KG1 (cell line): Measurements from ENCODE around the gene IGFBPL1.
"Not testable (repeated sequence)": the region's sequence is repeated elsewhere in the genome, so short reads cannot be mapped to it uniquely, and the experiment has no call there.

ENCODE experiments used
- DNase-seq: peaks from one replicate; lab custom pipeline; 2025; lab: John Stamatoyannopoulos, UW

Gene IGFBPL1

GRCh38 chr9:38380230-38380871 lies 43.9 kb downstream of the IGFBPL1 start:
- no peak for DNase-seq

DNA sequence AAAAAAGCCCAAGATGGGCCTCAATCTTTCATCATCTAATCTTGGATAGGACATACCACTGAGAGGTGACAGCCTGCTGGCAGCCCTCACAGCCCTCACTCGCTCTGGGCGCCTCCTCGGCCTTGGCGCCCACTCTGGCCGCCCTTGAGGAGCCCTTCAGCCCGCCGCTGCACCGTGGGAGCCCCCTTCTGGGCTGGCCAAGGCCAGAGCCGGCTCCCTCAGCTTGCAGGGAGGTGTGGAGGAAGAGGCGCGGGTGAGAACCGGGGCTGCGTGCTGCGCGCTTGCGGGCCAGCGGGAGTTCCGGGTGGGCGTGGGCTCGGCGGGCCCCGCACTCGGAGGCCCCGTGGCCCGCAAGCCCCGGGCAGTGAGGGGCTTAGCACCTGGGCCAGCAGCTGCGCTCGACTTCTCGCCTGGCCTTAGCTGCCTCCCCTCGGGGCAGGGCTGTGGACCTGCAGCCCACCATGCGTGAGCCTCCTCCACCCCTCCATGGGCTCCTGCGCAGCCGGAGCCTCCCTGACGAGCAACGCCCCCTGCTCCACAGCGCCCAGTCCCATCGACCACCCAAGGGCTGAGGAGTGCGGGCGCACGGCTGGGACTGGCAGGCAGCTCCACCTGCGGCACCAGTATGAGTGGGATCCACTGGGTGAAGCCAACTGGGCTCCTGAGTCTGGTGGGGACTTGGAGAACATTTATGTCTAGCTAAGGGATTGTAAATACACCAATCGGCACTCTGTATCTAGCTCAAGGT lies 46.7 kb downstream of the IGFBPL1 start:
- DNase-seq: not testable (repeated sequence)

DNA sequence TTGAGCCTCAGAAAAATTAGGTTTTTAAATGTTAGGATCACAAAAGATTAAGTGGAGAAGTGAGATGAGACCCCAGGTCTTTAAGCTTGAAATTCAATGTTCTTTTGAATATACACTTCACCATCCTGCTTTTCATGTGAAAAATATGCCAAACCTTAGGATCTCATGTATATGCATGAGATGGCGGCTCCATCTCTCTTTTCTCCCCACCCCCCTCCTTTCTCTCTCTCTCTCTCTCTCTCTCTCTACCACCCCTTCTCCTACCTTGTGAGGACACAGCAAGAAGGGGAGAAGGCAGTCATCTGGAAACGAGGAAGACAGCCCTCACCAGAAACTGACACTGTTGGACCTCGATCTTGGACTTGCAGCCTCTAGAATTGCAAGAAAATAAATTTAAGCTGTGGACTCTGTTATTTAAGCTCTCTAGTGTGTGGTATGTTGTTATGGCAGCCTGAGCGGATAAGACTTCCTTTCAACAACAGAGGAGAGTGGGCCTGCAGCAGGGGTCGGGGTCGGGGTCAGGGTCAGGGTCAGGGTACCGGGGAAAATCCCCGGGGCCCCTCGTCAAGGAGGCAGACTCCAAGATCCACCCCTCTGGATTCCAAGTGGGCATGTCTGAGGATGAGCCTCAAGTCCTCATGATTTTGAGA lies 48.1 kb downstream of the IGFBPL1 start:
- DNase-seq: no peak

- no peak for DNase-seq
These were observed 48.7 kb downstream of the IGFBPL1 start for GRCh38 chr9:38375572-38375963.

DNA sequence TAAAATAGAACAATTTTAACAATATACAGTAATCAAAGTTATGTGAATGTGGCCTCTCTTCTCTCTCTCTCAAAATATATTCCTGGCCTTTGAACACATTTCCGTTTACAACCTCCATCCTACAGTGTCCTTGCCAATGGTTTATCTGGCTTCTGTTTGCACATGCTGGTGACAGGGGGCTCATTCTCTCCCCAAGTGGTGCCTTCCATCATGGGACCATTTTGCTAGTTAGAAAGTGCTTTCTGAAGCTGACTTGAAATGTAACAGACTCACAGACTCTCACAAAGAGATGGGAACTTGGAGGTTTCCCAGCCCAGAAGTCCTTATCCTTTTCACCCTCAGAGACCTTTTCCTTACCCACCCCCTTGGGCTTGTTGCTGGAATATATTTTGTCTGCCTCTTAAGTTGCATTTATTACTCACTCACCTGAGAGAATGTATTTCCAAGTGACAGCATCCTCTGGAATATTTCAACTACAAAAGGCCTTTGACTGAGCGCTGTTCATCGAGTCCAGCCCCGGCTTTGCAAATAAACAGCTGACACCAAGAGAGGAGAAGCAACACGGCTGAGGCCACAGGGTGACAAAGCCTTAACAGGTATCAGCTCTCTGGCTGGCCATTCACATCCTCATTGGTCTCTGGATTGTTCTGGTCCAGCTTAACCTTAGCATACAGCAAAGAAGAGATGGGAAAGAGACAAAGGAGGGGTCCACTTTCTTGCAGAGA lies 49.2 kb downstream of the IGFBPL1 start:
- DNase-seq: no peak

GRCh38 chr9:38373679-38374078 lies 50.6 kb downstream of the IGFBPL1 start:
- DNase-seq: no peak

DNA sequence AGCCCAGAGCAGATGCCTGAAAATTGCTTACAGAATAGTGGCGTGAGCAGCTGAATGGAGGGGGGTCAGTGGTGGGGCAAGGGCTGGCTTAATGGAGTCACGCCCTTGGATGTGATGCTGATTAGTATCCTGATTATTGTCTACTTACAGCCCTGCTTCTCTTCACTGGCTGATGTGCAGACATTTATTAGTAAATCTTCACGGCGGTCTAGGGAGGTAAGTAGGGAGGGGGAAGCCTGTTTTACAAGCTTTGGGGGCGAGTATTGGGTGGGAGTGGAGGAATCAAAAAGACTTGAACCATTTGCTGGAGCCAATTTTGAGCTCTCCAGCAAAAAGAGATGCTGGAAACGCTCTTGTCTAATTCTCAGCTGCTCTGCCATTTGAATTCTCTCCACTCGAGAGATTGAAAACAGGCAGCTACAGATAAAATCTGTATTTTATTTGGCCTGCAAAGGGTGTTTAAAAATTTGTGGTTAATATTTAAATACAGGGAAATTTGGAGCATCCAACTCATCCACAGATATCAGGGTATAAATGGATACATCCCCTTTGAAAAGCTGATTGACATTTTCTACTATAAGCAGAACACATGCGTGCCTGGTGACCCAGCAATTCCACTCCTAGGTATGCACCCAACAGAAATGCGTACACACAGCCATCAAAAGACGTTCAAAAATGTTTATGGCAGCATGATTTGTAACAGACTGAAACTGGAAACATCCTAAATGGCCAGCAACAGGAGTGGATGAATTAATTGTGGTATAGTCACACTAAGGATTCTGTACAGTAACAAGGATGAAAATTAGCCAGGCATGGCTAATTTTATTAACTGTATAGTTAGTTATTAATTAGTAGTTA lies 51.3 kb downstream of the IGFBPL1 start:
- no peak for DNase-seq

DNA sequence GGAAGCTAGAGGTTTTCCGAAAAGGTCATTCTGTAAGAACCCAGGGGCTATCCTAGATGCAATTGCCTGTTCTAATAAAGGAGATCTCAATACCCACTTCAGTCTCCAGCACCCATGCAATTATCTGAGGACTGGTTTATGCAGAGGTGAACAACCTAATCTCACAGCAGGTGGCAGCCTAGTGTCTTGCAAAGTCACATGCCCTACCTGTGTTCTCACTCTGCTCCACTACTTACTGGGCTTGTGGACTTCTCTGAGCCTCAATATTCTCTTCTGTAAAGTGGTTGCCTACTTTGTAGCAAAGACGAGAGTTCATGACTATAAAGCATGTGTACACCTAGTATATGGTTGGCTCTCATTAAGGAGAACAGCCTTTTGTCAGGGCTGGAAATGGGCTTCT lies 52.8 kb downstream of the IGFBPL1 start:
- no peak for DNase-seq

DNA sequence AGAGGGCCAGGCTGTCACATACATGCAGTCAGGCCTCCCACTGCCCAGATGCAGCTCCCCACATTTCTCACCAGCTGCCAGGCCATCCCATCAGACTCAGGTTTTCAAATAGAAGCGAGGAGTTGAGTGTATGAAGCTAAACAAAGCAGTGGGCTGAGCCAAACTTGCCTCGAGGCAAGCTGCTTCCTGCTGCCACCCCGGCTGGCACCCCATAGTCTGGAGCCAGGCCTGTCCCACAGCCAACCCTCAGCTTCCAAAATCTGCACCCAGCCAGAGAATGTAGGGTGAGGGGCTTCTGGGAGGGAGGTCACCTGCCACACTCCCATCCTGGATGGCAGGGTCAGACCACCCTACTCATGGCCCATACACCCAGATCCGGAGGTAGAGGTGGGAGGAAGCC lies 54.1 kb downstream of the IGFBPL1 start:
- DNase-seq: no peak

- DNase-seq: no peak
These were observed 55.5 kb downstream of the IGFBPL1 start for GRCh38 chr9:38368731-38369130.

DNA sequence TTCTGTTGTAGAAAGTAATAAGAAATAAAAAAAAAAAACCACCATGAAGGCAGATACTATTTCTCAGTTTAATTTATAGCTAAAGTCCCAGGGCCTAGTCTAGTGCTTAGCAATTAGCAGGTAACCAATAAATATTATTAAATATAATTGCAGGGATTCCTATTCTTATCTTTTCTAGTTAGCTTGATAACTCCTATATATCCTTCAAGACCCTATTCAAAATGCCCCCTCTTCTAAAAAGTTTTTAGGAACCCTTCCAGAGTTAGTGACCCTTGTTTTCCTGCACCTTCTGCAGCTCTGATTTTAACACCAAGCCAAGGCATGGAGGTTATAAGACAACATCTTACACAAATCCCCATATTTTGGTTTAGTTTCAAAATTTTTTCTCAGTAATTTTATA lies 56.4 kb downstream of the IGFBPL1 start:
- DNase-seq: no peak

GRCh38 chr9:38363589-38363925 lies 60.7 kb downstream of the IGFBPL1 start:
- no peak for DNase-seq

DNA sequence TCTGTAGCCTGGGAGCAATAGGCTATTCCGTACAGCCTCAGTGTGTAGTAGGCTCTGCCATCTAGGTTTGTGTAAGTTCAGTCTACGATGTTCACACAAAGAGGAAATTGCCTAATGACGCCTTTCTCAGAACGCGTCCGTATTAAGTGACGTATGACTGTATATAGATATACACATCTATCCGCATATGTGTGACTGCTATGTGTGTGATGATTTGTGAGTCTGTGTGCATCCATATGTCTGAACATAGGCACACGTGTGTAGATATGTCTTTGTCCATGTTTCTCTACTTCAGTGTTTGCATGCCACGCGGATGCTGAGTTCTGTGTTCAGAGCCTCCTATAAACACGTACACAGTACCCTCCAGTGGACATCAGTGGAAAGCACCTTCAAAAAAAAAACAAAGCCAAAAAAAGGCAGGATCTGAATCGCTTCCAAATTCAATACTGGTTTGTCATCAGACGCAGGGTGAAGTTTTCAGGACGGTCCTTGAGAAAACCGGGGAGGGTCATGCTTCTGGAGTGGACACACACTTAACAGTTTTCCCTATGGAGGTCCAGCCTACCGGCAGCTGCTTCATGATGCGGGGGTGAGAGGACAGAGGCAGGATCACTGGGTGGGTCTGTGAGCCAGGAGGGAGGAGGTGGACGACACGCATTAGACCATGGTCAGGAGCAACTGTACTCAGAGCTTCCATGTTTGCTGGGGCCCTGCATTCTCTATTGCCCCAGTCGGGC lies 61.2 kb downstream of the IGFBPL1 start:
- peak; percentile 23 for DNase-seq

GRCh38 chr9:38361473-38361850 lies 62.8 kb downstream of the IGFBPL1 start:
- DNase-seq: no peak

- DNase-seq: no peak
These were observed 63.3 kb downstream of the IGFBPL1 start for GRCh38 chr9:38360839-38361472.

DNA sequence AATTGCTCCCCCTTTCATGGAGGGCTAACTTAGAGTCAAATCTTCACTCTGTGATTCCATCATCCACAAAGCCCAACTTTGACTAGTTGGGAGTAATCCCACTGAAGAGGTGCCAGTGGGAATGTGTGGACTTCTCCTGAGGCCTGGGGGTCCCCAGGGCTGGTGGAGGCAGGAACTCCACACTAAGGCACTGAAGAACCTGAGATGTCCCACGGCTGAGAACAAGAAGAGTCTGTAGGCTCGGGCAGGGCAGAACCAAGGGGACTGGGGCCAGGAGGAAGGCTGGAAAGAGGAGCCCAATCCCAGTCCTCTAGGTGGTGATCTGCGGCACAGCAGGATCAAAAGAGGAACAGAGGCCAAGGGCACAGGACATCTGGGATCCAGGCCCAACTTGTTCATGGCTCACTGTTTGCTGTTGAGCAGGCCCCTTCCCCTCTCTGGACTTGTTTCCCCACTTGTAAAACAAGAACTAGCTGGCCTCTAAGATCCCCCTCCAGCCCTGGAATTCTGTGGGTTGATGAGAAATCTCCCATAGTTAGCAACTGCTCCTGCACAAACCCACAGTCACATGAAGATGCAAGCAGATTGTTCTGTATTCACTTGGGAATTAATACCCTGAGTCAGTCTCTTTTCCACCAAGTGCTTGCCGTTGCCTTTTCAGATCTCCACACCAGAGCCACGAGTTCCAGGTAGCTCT lies 64.4 kb downstream of the IGFBPL1 start:
- DNase-seq: no peak

DNA sequence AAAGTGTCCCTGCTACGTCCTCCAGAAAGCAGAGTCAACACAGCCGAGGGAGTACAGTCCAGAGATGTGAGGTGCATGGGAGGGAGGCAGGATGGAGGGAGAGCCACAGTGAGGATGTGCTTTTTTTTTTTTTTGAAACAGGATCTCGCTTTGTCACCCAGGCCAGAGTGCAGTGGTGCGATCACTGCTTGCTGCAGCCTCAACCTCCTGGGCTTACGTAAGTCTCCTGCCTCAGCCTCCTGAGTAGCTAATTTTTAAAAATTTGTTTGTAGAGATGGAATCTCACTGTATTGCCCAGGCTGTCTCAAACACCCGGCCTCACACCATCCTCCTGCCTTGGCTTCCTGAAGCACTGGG lies 65.0 kb downstream of the IGFBPL1 start:
- no peak for DNase-seq

- no peak for DNase-seq
These were observed 65.6 kb downstream of the IGFBPL1 start for GRCh38 chr9:38358390-38359296.
